K562 (cell line): ENCODE measurements around the gene ZMIZ1. TPM values are rescaled to one million over a fixed set of nuclear protein-coding genes. Genes with fewer than 3 reads are reported as not detected.

Experiments
- ATAC-seq: fragments of 200-7000 bp; cut with Tn5 transposase; 3 replicates; pipeline ENCODE4 v1.9.1; 2020; ENCODE audit warnings: moderate library complexity
- BruUV-seq: library from RNA; stranded (reverse); fragments of 400-500 nt; replicated peaks from 2 replicates; lab custom pipeline; 2021; lab: Mats Ljungman, UMichigan
- CTCF ChIA-PET: fragments of 300-600 bp; formaldehyde crosslinking; extraction: SDS; loops from one replicate; lab custom pipeline; 2021; ENCODE audit warnings: low intra/inter-chr PET ratio; lab: Yijun Ruan, JAX
- POLR2A ChIA-PET: fragments of 300-600, 350-650 bp; sonication (Branson Sonifier 250); formaldehyde crosslinking; extraction: SDS; loops from one replicate; lab custom pipeline; 2021; ENCODE audit warnings: antibody characterized with exemption, inconsistent platforms; lab: Yijun Ruan, JAX
- DNase-seq, 4 experiments: peaks; one replicate each; pipeline versions ENCODE4 v3.0.0 to v3.0.0-alpha.2; 2011 to 2018; ENCODE audit warnings: low spot score in 3 of 4, mixed read lengths in 3 of 4; ENCODE audit errors: extremely low read depth in 1 of 4
- FAIRE-seq: peaks from 2 replicates; lab custom pipeline; 2011; peaks lifted over from hg19 to GRCh38; lab: Jason Lieb, UNC
- H2AFZ ChIP-seq: 2 replicates; pipeline ENCODE4 v1.6.0; 2011; ENCODE audit warnings: low read depth, low read length, control low read depth, inconsistent platforms
- H3K27ac ChIP-seq: fragments of 200-600 bp; 3 replicates; pipeline ENCODE4 v1.8.0; 2011; ENCODE audit warnings: low read depth, mild to moderate bottlenecking, control low read depth, inconsistent platforms, low read length, moderate library complexity, mixed read lengths; ENCODE audit errors: extremely low read depth
- H3K27me3 ChIP-seq, 2 experiments: fragments of 300-600 bp in 1 of 2; 2 replicates in 1 of 2; 3 replicates in 1 of 2; pipeline versions ENCODE4 v1.6.0 to v1.8.0; 2011; ENCODE audit warnings: inconsistent platforms in 2 of 2, low read length in 2 of 2, mild to moderate bottlenecking in 1 of 2, mixed read lengths in 1 of 2, moderate library complexity in 1 of 2; ENCODE audit not compliant: control insufficient read depth in 2 of 2, insufficient read depth in 2 of 2
- H3K36me3 ChIP-seq: fragments of 300-600 bp; 3 replicates; pipeline ENCODE4 v1.8.0; 2011; ENCODE audit warnings: mild to moderate bottlenecking, low read length, inconsistent platforms; ENCODE audit not compliant: control insufficient read depth, insufficient read depth
- H3K4me1 ChIP-seq, 2 experiments: fragments of 200-600 bp in 1 of 2; replicated peaks in 1 of 2; 2 replicates in 1 of 2; 3 replicates in 1 of 2; pipeline versions ENCODE4 v1.5.1 to v1.8.0; 2011; ENCODE audit warnings: inconsistent platforms in 2 of 2, low read length in 2 of 2, mild to moderate bottlenecking in 1 of 2, mixed read lengths in 1 of 2, moderate library complexity in 1 of 2; ENCODE audit not compliant: control insufficient read depth in 2 of 2, insufficient read depth in 2 of 2
- H3K4me2 ChIP-seq: 2 replicates; pipeline ENCODE4 v1.6.1; 2011; ENCODE audit warnings: low read length, control low read depth, inconsistent platforms, mixed read lengths; ENCODE audit not compliant: insufficient read depth
- H3K4me3 ChIP-seq: fragments of 200-600 bp; sonication (generic), shearing (Covaris generic); 2 replicates; pipeline ENCODE4 v1.5.1; 2016; ENCODE audit warnings: control low read depth, inconsistent platforms
- H3K79me2 ChIP-seq: fragments of 200-600 bp; 3 replicates; pipeline ENCODE4 v1.8.0; 2011; ENCODE audit warnings: low read length, inconsistent platforms; ENCODE audit not compliant: control insufficient read depth, insufficient read depth
- H3K9ac ChIP-seq, 2 experiments: 2 replicates each; pipeline versions ENCODE4 v1.6.0 to v1.6.1; 2011; ENCODE audit warnings: low read depth in 2 of 2, low read length in 2 of 2, control low read depth in 1 of 2, inconsistent platforms in 1 of 2, mild to moderate bottlenecking in 1 of 2, mixed read lengths in 1 of 2; ENCODE audit not compliant: insufficient read depth in 1 of 2
- H3K9me1 ChIP-seq: one replicate; pipeline ENCODE4 v1.6.0; 2011; ENCODE audit warnings: inconsistent platforms, mild to moderate bottlenecking, low read length, moderate library complexity; ENCODE audit not compliant: control insufficient read depth, insufficient read depth
- H3K9me3 ChIP-seq: replicated peaks from 2 replicates; pipeline ENCODE4 v1.5.1; 2011; ENCODE audit warnings: low read depth, low read length, inconsistent platforms; ENCODE audit not compliant: control insufficient read depth, insufficient read depth
- H4K20me1 ChIP-seq: replicated peaks from 2 replicates; pipeline ENCODE4 v1.6.1; 2011; ENCODE audit warnings: low read length, inconsistent platforms, mixed read lengths; ENCODE audit not compliant: control insufficient read depth, insufficient read depth
- CHCHD3 ChIP-seq: fragments of 250-450 bp; sonication (Bioruptor Pico); IDR thresholded peaks from 2 replicates; pipeline ENCODE4 v2.1.2; 2022; ENCODE audit warnings: mild to moderate bottlenecking
- FOSL1 ChIP-seq: fragments of 200-800 bp; sonication (Bioruptor generic); conservative IDR thresholded peaks from 2 replicates; pipeline ENCODE4 v1.6.1; 2016; ENCODE audit warnings: missing genetic modification characterization, missing compliant biosample characterization
- FOXA1 ChIP-seq: fragments of 450-650 bp; IDR thresholded peaks from 2 replicates; pipeline ENCODE4 v1.6.1; 2016; ENCODE audit warnings: mild to moderate bottlenecking, borderline replicate concordance
- NCOA4 ChIP-seq: fragments of 450-650 bp; IDR thresholded peaks from 2 replicates; pipeline ENCODE4 v1.6.1; 2018; ENCODE audit warnings: mild to moderate bottlenecking; ENCODE audit not compliant: partially characterized antibody
- PRMT5 ChIP-seq: sonication (generic); formaldehyde crosslinking; IDR thresholded peaks from 2 replicates; pipeline ENCODE4 v1.5.0; 2020; ENCODE audit warnings: missing genetic modification reagents
- RAD21 ChIP-seq, 2 experiments: fragments of 250-450 bp in 1 of 2; fragments of 450-650 bp in 1 of 2; sonication (Bioruptor Pico) in 1 of 2; formaldehyde crosslinking in 1 of 2; IDR thresholded peaks in 1 of 2; conservative IDR thresholded peaks in 1 of 2; 2 replicates each; pipeline versions ENCODE4 v1.4.0 to v1.8.0; 2020 to 2022; ENCODE audit warnings: mild to moderate bottlenecking in 2 of 2, moderate library complexity in 1 of 2
- RBM14 ChIP-seq: fragments of 200-400 bp; formaldehyde crosslinking; IDR thresholded peaks from 2 replicates; pipeline ENCODE4 v1.6.1; 2018; ENCODE audit warnings: low read depth, mild to moderate bottlenecking, low read length, moderate library complexity, borderline replicate concordance; ENCODE audit not compliant: insufficient read depth
- TAF15 ChIP-seq: fragments of 200-400 bp; formaldehyde crosslinking; IDR thresholded peaks from 2 replicates; pipeline ENCODE4 v1.6.1; 2017; ENCODE audit warnings: mild to moderate bottlenecking, low read depth, low read length, moderate library complexity
- U2AF2 ChIP-seq: fragments of 200-400 bp; formaldehyde crosslinking; optimal IDR thresholded peaks from 2 replicates; pipeline ENCODE3; 2017; ENCODE audit warnings: low read depth, mild to moderate bottlenecking, low read length
- XRCC4 ChIP-seq: IDR thresholded peaks from one replicate; pipeline ENCODE4 v1.6.1; 2011; ENCODE audit not compliant: insufficient read depth, insufficient read length; ENCODE audit errors: extremely low read depth
- ZBTB26 ChIP-seq: fragments of 450-650 bp; formaldehyde crosslinking; IDR thresholded peaks from 2 replicates; pipeline ENCODE4 v1.4.0; 2022; ENCODE audit warnings: missing genetic modification characterization
- ZNF165 ChIP-seq: fragments of 250-450 bp; sonication (Bioruptor Pico); IDR thresholded peaks from 2 replicates; pipeline ENCODE4 v1.4.0; 2020; ENCODE audit warnings: borderline replicate concordance
- ZNF217 ChIP-seq: sonication (generic); formaldehyde crosslinking; IDR thresholded peaks from 2 replicates; pipeline ENCODE4 v1.8.0; 2022; ENCODE audit warnings: mild to moderate bottlenecking, missing genetic modification reagents
- WGBS: fragments of 100-300 bp; shearing (Covaris generic); methylation state at CpG from one replicate; pipeline ENCODE4 v1.1.6; 2016; ENCODE audit warnings: low coverage, mixed read lengths; ENCODE audit not compliant: insufficient coverage; ENCODE audit errors: missing lambda C conversion rate; 5-methylcytosine and 5-hydroxymethylcytosine counted together
- in situ Hi-C: fragments of 300-500 bp; cut with MboI; formaldehyde crosslinking; loops from 4 replicates; pipeline ENCODE4 v1.15.0; 2018; ENCODE audit warnings: inconsistent platforms, mixed read lengths
- intact Hi-C: fragments of 100-400 bp; cut with micrococcal nuclease; formaldehyde crosslinking; loops from 2 replicates; pipeline ENCODE4 v1.14.2; 2022
- polyA plus RNA-seq, 8 experiments: library from polyadenylated mRNA; depleted of rRNA in 4 of 8; stranded (reverse) in 5 of 8; unstranded in 3 of 8; fragments of >200 nt; fragmentation: Nextera tagmentation in 2 of 8; fragmentation: Illumina TruSeq in 1 of 8; extraction: Ambion mirVana in 2 of 8; extraction: Trizol in 1 of 8; gene quantifications; 2 replicates each; pipeline versions ENCODE4 v1.2.1 to v1.2.3, GENCODE V29; 2011 to 2014; ENCODE audit warnings: inconsistent platforms in 1 of 8, missing spikeins in 1 of 8
- total RNA-seq, 7 experiments: library from RNA; depleted of rRNA in 6 of 7; stranded (reverse); fragments of >200 nt in 6 of 7; fragmentation: Illumina TruSeq in 2 of 7; extraction: Trizol in 2 of 7; gene quantifications; 2 replicates each; pipeline versions ENCODE4 v1.2.1 to v1.2.3, GENCODE V29; 2011 to 2021; ENCODE audit warnings: low replicate concordance in 1 of 7
- TF ChIP-seq, protein P1 (sequence below): sonication (generic); formaldehyde crosslinking; IDR thresholded peaks from 2 replicates; pipeline ENCODE4 v1.8.1; 2022; ENCODE audit warnings: missing genetic modification reagents

ZMIZ1 gene
- total and polyA plus RNA-seq, 9 of the 15 experiments (the other 6 are each of a cell fraction or from before 2014, with no cell fraction given): 1.0 to 37.3 (median 4.3) TPM

GRCh38 chr10:79326361-79327089, 257.8 kb downstream of the ZMIZ1 start (continued):
- TF ChIP-seq TAF15 (no peak), ZNF217 (CRISPR knock-in tag) (no peak), XRCC4 (no peak), ZNF165 (CRISPR knock-in tag) (no peak), NCOA4 (peak; percentile 56), ZBTB26 (CRISPR knock-in tag) (no peak; the same call in 1 of the 2 replicates), CHCHD3 (CRISPR knock-in tag) (no peak)
- TF ChIP-seq, all 486 proteins: peak for 4

- POLR2A ChIA-PET: interaction anchor here (0.6 to 1.4 kb wide), 2 partner anchors 18 to 76 kb away, joined by 3 to 6 read pairs; no protein-coding TSS in a partner anchor
- no TSS peak for BruUV-seq
- Histone ChIP-seq H3K4me3 (no peak overlapping the region), H4K20me1 (0 out of 2 replicates have a peak, but pooled peaks cover 4% of the 10 kb centered on the region), H3K9me3 (no peaks in the 10 kb centered on the region), H3K79me2 (no peaks in the 10 kb centered on the region), H3K9me1 (no peaks in the 10 kb centered on the region), H3K36me3 (no peaks in the 10 kb centered on the region), H3K4me2 (no peak overlapping the region), H3K27ac (no peak overlapping the region), H2AFZ (no peak overlapping the region), H3K27me3 (peaks cover 13 to 62% of the 10 kb centered on the region in 2 experiments), H3K4me1 (no peaks in the 10 kb centered on the region; a peak in 1 of 5 replicates), H3K9ac (no peak overlapping the region)
- in situ Hi-C loops (no loop called here), intact Hi-C loops (no loop called here)
- no peak for TF ChIP-seq PRMT5 (CRISPR knock-in tag)
- TF ChIP-seq, protein P1, sequence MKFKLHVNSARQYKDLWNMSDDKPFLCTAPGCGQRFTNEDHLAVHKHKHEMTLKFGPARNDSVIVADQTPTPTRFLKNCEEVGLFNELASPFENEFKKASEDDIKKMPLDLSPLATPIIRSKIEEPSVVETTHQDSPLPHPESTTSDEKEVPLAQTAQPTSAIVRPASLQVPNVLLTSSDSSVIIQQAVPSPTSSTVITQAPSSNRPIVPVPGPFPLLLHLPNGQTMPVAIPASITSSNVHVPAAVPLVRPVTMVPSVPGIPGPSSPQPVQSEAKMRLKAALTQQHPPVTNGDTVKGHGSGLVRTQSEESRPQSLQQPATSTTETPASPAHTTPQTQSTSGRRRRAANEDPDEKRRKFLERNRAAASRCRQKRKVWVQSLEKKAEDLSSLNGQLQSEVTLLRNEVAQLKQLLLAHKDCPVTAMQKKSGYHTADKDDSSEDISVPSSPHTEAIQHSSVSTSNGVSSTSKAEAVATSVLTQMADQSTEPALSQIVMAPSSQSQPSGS: no peak
- no peak for TF ChIP-seq RAD21 (CRISPR knock-in tag; conservative IDR thresholded peaks at IDR 0.05 in 1 of 2, IDR thresholded peaks at IDR 0.05 in 1 of 2)
- TF ChIP-seq FOXA1: no peak
- no peak for TF ChIP-seq RBM14
- no peak for TF ChIP-seq U2AF2
- TF ChIP-seq FOSL1: no peak
- no peak for ATAC-seq
- no peak for FAIRE-seq
- 2% methylated on average over 8 of the region's 8 CpGs for WGBS
- CTCF ChIA-PET: no interaction called here
- DNase-seq: no peak
Observed at GRCh38 chr10:79327090-79327457, 258.3 kb downstream of the ZMIZ1 start.
